Measurements from ENCODE around the gene NANOG. TPM values are rescaled to one million over a fixed set of nuclear protein-coding genes. Genes with fewer than 3 reads are reported as not detected.
"Not testable (repeated sequence)": the region's sequence is repeated elsewhere in the genome, so short reads cannot be mapped to it uniquely, and the experiment has no call there.

Gene NANOG
- polyA plus RNA-seq, 3 donors: not detected

DNA sequence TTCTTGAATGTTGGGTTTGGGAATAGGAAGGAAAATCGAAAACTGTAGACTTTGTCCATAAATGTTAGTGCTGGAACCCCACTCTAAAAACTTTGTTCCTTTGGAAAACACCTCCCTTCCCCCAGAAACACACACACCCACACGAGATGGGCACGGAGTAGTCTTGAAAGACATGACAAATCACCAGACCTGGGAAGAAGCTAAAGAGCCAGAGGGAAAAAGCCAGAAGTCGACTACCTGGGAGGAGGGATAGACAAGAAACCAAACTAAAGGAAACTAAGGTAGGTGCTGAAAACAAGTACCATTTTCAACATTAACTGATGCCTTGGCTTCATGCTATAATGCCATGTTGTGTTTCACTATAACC is 925 bp upstream of the NANOG start:
- Histone ChIP-seq H3K4me1 (ENCODE audit: control insufficient read depth in 1 of 2, insufficient read depth in 2 of 2, low read length in 2 of 2) (peaks cover 47 to 53% of the 10 kb centered on the region in 2 donors), H3K27ac (ENCODE audit: low read depth in 1 of 2, low read length in 2 of 2) (peak overlapping the region in 1 of 2 donors; percentile 29), H3K27me3 (ENCODE audit: control insufficient read depth in 2 of 2, insufficient read depth in 2 of 2, low read length in 2 of 2) (no peaks in the 10 kb centered on the region), H4K20me1 (ENCODE audit: insufficient read depth, low read length) (no peaks in the 10 kb centered on the region), H3K9me3 (replicated peaks in 1 of 2; ENCODE audit: control insufficient read depth in 1 of 2, insufficient read depth in 1 of 2, low read length in 2 of 2) (no peaks in the 10 kb centered on the region), H3K36me3 (replicated peaks in 1 of 2; ENCODE audit: control insufficient read depth in 1 of 2, insufficient read depth in 2 of 2, low read length in 2 of 2) (no peaks in the 10 kb centered on the region), H3K9ac (ENCODE audit: insufficient read depth, low read length, poor library complexity, severe bottlenecking) (peak overlapping the region; percentile 9), H2AFZ (ENCODE audit: insufficient read depth, low read depth, low read length, poor library complexity, severe bottlenecking) (peak overlapping the region; percentile 71), H3K79me2 (ENCODE audit: insufficient read depth, low read length) (no peaks in the 10 kb centered on the region), H3K4me3 (replicated peaks in 1 of 3; ENCODE audit: low read depth in 2 of 3, low read length in 3 of 3) (peak overlapping the region in 1 of 3 experiments; percentile 39), H3K4me2 (replicated peaks; ENCODE audit: extremely low read depth, low read length, poor library complexity, severe bottlenecking) (peak overlapping the region; percentile 55)
- intact Hi-C loops (cut with micrococcal nuclease): no loop called here
- Mint-ChIP-seq H3K4me1 (peaks cover 60% of the 10 kb centered on the region), H3K4me3 (peak overlapping the region in 1 of 2 donors; percentile 89), H3K36me3 (no peaks in the 10 kb centered on the region), H3K27ac (peak overlapping the region in 6 of 7 donors; percentile 31 to 83 (median 69)), H3K27me3 (ENCODE audit: low read depth in 3 of 3) (peaks cover 0 to 2% (median 0%) of the 10 kb centered on the region in 3 donors), H3K9me3 (peaks cover 0 to 2% (median 0%) of the 10 kb centered on the region in 7 donors)
- WGBS (ENCODE audit: insufficient coverage): no CpG with 5 or more reads among the region's 4 CpGs
- TF ChIP-seq, protein P1, sequence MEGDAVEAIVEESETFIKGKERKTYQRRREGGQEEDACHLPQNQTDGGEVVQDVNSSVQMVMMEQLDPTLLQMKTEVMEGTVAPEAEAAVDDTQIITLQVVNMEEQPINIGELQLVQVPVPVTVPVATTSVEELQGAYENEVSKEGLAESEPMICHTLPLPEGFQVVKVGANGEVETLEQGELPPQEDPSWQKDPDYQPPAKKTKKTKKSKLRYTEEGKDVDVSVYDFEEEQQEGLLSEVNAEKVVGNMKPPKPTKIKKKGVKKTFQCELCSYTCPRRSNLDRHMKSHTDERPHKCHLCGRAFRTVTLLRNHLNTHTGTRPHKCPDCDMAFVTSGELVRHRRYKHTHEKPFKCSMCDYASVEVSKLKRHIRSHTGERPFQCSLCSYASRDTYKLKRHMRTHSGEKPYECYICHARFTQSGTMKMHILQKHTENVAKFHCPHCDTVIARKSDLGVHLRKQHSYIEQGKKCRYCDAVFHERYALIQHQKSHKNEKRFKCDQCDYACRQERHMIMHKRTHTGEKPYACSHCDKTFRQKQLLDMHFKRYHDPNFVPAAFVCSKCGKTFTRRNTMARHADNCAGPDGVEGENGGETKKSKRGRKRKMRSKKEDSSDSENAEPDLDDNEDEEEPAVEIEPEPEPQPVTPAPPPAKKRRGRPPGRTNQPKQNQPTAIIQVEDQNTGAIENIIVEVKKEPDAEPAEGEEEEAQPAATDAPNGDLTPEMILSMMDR (IDR thresholded peaks at IDR 0.05): no peak
- DNase-seq: no peak

DNA sequence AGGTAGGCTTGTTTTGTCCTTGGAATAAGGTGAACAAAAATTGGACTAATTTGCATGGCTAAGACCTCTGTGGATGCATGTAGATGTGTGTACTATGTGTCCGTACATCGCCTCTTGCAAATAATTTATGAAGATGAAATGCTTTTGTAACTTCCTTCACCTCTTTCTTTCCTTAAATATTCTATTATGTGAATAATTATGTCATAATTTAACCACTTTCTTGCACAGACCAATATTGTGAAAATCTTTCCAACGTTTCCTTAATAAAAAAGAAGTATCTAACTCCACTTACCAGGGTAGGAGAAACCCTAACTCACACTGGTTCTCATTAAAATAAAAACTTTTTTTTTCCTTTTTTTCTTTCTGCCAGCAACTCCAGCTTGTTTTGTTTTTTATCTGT is 4.0 kb downstream of the NANOG start:
- Histone ChIP-seq H3K27me3 (ENCODE audit: control insufficient read depth in 2 of 2, insufficient read depth in 2 of 2, low read length in 2 of 2) (no peaks in the 10 kb centered on the region), H3K4me3 (replicated peaks in 1 of 3; ENCODE audit: low read depth in 2 of 3, low read length in 3 of 3) (peak overlapping the region in 1 of 3 experiments; percentile 12), H3K4me2 (replicated peaks; ENCODE audit: extremely low read depth, low read length, poor library complexity, severe bottlenecking) (peak overlapping the region; percentile 36), H3K9ac (ENCODE audit: insufficient read depth, low read length, poor library complexity, severe bottlenecking) (no peak overlapping the region), H4K20me1 (ENCODE audit: insufficient read depth, low read length) (no peaks in the 10 kb centered on the region), H3K27ac (ENCODE audit: low read depth in 1 of 2, low read length in 2 of 2) (peak overlapping the region in 1 of 2 donors; percentile 20), H3K9me3 (replicated peaks in 1 of 2; ENCODE audit: control insufficient read depth in 1 of 2, insufficient read depth in 1 of 2, low read length in 2 of 2) (no peaks in the 10 kb centered on the region), H3K79me2 (ENCODE audit: insufficient read depth, low read length) (no peaks in the 10 kb centered on the region), H2AFZ (ENCODE audit: insufficient read depth, low read depth, low read length, poor library complexity, severe bottlenecking) (no peak overlapping the region), H3K4me1 (ENCODE audit: control insufficient read depth in 1 of 2, insufficient read depth in 2 of 2, low read length in 2 of 2) (peaks cover 41 to 48% of the 10 kb centered on the region in 2 donors), H3K36me3 (replicated peaks in 1 of 2; ENCODE audit: control insufficient read depth in 1 of 2, insufficient read depth in 2 of 2, low read length in 2 of 2) (no peaks in the 10 kb centered on the region)
- peak in 1 of 3 donors; percentile 10 for DNase-seq
- Mint-ChIP-seq H3K4me3 (peak overlapping the region in 1 of 2 donors; percentile 62), H3K27ac (peak overlapping the region; percentile 5 to 83 (median 51)), H3K27me3 (ENCODE audit: low read depth in 3 of 3) (peaks cover 0 to 2% (median 0%) of the 10 kb centered on the region in 3 donors), H3K9me3 (peaks cover 0 to 2% (median 0%) of the 10 kb centered on the region in 7 donors), H3K36me3 (no peaks in the 10 kb centered on the region), H3K4me1 (peaks cover 61% of the 10 kb centered on the region)
- intact Hi-C loops (cut with micrococcal nuclease): no loop called here
- TF ChIP-seq, protein P1 (IDR thresholded peaks at IDR 0.05): no peak
- no CpG with 5 or more reads among the region's 3 CpGs for WGBS (ENCODE audit: insufficient coverage)

DNA sequence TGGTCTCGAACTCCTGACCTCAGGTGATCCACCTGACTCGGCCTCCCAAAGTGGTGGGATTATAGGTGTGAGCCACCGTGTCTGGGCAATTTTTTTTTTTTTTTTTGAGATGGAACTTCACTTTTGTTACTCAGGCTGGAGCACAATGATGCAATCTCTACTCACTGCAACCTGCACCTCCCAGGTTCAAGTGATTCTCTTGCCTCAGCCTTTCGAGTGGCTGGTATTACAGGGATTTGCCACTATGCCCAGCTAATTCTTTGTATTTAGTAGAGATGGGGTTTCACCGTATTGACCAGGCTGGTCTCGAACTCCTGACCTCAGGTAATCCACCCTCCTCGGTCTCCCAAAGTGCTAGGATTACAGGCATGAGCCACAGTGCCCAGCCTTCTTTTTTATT is 8.1 kb downstream of the NANOG start:
- H3K27ac ChIP-seq (ENCODE audit: low read depth in 1 of 2, low read length in 2 of 2); H3K4me3 ChIP-seq (replicated peaks in 1 of 3; ENCODE audit: low read depth in 2 of 3, low read length in 3 of 3); H3K36me3 ChIP-seq (replicated peaks in 1 of 2; ENCODE audit: control insufficient read depth in 1 of 2, insufficient read depth in 2 of 2, low read length in 2 of 2); H3K79me2 ChIP-seq (ENCODE audit: insufficient read depth, low read length); H4K20me1 ChIP-seq (ENCODE audit: insufficient read depth, low read length); H3K9ac ChIP-seq (ENCODE audit: insufficient read depth, low read length, poor library complexity, severe bottlenecking); H3K9me3 ChIP-seq (replicated peaks in 1 of 2; ENCODE audit: control insufficient read depth in 1 of 2, insufficient read depth in 1 of 2, low read length in 2 of 2); H3K27me3 Mint-ChIP-seq (ENCODE audit: low read depth in 3 of 3); H3K4me2 ChIP-seq (replicated peaks; ENCODE audit: extremely low read depth, low read length, poor library complexity, severe bottlenecking); H3K27me3 ChIP-seq (ENCODE audit: control insufficient read depth in 2 of 2, insufficient read depth in 2 of 2, low read length in 2 of 2); H2AFZ ChIP-seq (ENCODE audit: insufficient read depth, low read depth, low read length, poor library complexity, severe bottlenecking); H3K9me3 Mint-ChIP-seq; intact Hi-C loops (cut with micrococcal nuclease); DNase-seq; H3K36me3 Mint-ChIP-seq; H3K4me3 Mint-ChIP-seq: not testable (repeated sequence)
- H3K4me1 Mint-ChIP-seq: peaks cover 40% of the 10 kb centered on the region
- peaks cover 21 to 32% of the 10 kb centered on the region in 2 donors for H3K4me1 ChIP-seq (ENCODE audit: control insufficient read depth in 1 of 2, insufficient read depth in 2 of 2, low read length in 2 of 2)
- H3K27ac Mint-ChIP-seq: peak overlapping the region in 1 of 7 donors; percentile 25
- whole genome bisulfite sequencing (ENCODE audit: insufficient coverage): 100% methylated on average over 2 of the region's 7 CpGs
